Measurements from ENCODE around the gene AUP1. TPM values are rescaled to one million over a fixed set of nuclear protein-coding genes. Genes with fewer than 3 reads are reported as not detected.
A peak's percentile ranks its signal among the peaks of the same experiment; 100 is the strongest.

Gene AUP1
- total and polyA plus RNA-seq, 2 of the 4 experiments (the other 2 are of a cell fraction) = 47.5 to 100.0 TPM

DNA sequence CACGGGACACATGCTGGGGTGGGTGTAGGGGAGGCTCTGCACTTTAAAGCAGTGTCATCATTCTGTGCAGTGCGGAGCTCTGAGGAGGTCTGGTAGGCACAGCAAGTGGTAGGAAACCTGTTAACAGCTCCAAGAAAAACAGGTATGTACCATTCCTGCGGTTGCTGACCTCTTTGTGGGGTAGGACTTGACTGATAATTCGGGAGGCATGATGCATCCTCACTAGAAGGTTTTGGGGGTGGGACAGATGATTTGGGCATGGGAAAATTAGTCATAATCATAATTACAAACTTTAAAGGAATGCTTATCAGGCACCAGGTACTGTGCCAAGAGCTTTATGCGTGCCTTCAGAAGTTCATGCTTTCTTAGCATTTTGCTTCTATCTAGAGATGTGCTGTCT is 34.7 kb upstream of the AUP1 start:
- Histone ChIP-seq H3K36me3 (ENCODE audit: control insufficient read depth, insufficient read depth, low read length) (no peaks in the 10 kb centered on the region), H3K4me3 (ENCODE audit: insufficient read depth, low read depth, low read length) (no peak overlapping the region), H4K8ac (ENCODE audit: low read depth in 2 of 2, low read length in 2 of 2) (peak overlapping the region in 1 of 2 experiments; percentile 71; a peak in 2 of 4 replicates), H2BK5ac (ENCODE audit: low read depth, low read length, poor library complexity, severe bottlenecking) (peak overlapping the region; percentile 76), H3K4me1 (ENCODE audit: control insufficient read depth, insufficient read depth, low read length) (peaks cover 17% of the 10 kb centered on the region), H3K23ac (ENCODE audit: low read depth, low read length) (peak overlapping the region; percentile 45; the same call in 1 of the 2 replicates), H3K9me3 (ENCODE audit: control insufficient read depth, insufficient read depth, low read length) (no peaks in the 10 kb centered on the region), H4K5ac (ENCODE audit: low read depth, low read length) (no peak overlapping the region), H4K20me1 (ENCODE audit: insufficient read depth, low read length) (no peaks in the 10 kb centered on the region), H3K79me1 (ENCODE audit: low read depth in 1 of 2, low read length in 2 of 2) (no peaks in the 10 kb centered on the region), H2BK20ac (ENCODE audit: low read depth, low read length) (peak overlapping the region; percentile 16; the same call in 1 of the 2 replicates), H3K4me2 (ENCODE audit: low read depth, low read length) (no peak overlapping the region), H3K27me3 (ENCODE audit: control insufficient read depth, insufficient read depth, low read length) (no peaks in the 10 kb centered on the region), H3K56ac (ENCODE audit: extremely low read depth, insufficient read depth, low read length) (no peak overlapping the region), H3K18ac (ENCODE audit: low read depth, low read length) (no peak overlapping the region; the same call in 1 of the 2 replicates), H3K27ac (ENCODE audit: insufficient read depth, low read length) (no peak overlapping the region), H2BK15ac (ENCODE audit: low read depth, low read length) (0 out of 3 replicates have a peak overlapping the region, but pooled peaks have one; percentile 71), H4K91ac (ENCODE audit: insufficient read depth, low read depth, low read length) (no peak overlapping the region; the same call in 1 of the 2 replicates), H3K14ac (replicated peaks; ENCODE audit: low read depth, low read length) (peak overlapping the region; percentile 22), H2BK120ac (ENCODE audit: low read depth, low read length) (peak overlapping the region; percentile 65), H3K9me1 (ENCODE audit: insufficient read depth, low read length) (peaks cover 31% of the 10 kb centered on the region), H2AK9ac (replicated peaks; ENCODE audit: low read depth, low read length, poor library complexity) (no peak overlapping the region), H2AK5ac (ENCODE audit: low read depth, low read length) (peak overlapping the region; percentile 59), H3K9ac (ENCODE audit: low read depth, low read length) (no peak overlapping the region), H3K4ac (ENCODE audit: low read depth, low read length) (peak overlapping the region; percentile 57; the same call in 1 of the 2 replicates), H2AFZ (replicated peaks; ENCODE audit: low read length, poor library complexity) (peak overlapping the region; percentile 68)
- TF ChIP-seq USF2 (IDR thresholded peaks at IDR 0.05; ENCODE audit: low read depth, low read length) (no peak), RAD21 (IDR thresholded peaks at IDR 0.05; ENCODE audit: low read length) (no peak), SMC3 (IDR thresholded peaks at IDR 0.05; ENCODE audit: low read depth, low read length) (no peak), NFE2L2 (IDR thresholded peaks at IDR 0.05; ENCODE audit: low read depth, low read length) (no peak), POLR2A (IDR thresholded peaks at IDR 0.05; ENCODE audit: low read depth, low read length) (no peak), CEBPB (IDR thresholded peaks at IDR 0.05; ENCODE audit: low read depth, low read length) (no peak), MXI1 (IDR thresholded peaks at IDR 0.05; ENCODE audit: borderline replicate concordance, low read depth, low read length) (no peak)
- TF ChIP-seq, protein P1, sequence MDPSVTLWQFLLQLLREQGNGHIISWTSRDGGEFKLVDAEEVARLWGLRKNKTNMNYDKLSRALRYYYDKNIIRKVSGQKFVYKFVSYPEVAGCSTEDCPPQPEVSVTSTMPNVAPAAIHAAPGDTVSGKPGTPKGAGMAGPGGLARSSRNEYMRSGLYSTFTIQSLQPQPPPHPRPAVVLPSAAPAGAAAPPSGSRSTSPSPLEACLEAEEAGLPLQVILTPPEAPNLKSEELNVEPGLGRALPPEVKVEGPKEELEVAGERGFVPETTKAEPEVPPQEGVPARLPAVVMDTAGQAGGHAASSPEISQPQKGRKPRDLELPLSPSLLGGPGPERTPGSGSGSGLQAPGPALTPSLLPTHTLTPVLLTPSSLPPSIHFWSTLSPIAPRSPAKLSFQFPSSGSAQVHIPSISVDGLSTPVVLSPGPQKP (IDR thresholded peaks at IDR 0.05; ENCODE audit: borderline replicate concordance, low read depth, low read length) = no peak
- dilution Hi-C loops (cut with HindIII; ENCODE audit: low sequenced_read_pairs, unreplicated experiment) (no loop called here), intact Hi-C loops (cut with micrococcal nuclease) (no loop called here), in situ Hi-C loops (cut with MboI; ENCODE audit: low sequenced_read_pairs) (no loop called here)
- POLR2A ChIA-PET (ENCODE audit: unreplicated experiment) = no interaction called here
- DNase-seq (peak; percentile 61), ATAC-seq (ENCODE audit: low read depth) (no peak)
- no TSS peak for BruUV-seq (replicated peaks)
- CTCF ChIA-PET = interaction anchor here (0.5 to 1.0 kb wide), 2 partner anchors 13 to 212 kb away, joined by 3 to 5 read pairs; no protein-coding TSS in a partner anchor
- no CpG with 5 or more reads among the region's 5 CpGs for WGBS, 2 experiments (ENCODE audit: extremely low coverage in 2 of 2, insufficient read length in 1 of 2)

All from IMR-90 (cell line).